Tibial artery (tissue), 4 donors: ENCODE measurements around the gene RETREG1.

Source experiments
- DNase-seq, 2 donors: peaks; one replicate each; pipeline ENCODE4 v3.0.0-alpha.2; 2019
- H3K27ac ChIP-seq, 2 donors: fragments of 200-600 bp; sonication (generic) in 1 of 2; 1 replicate in 1 of 2; 2 replicates in 1 of 2; pipeline ENCODE4 v1.5.1; 2018 to 2019; ENCODE audit warnings: mild to moderate bottlenecking in 1 of 2
- H3K27me3 ChIP-seq, 2 donors: fragments of 200-600 bp; sonication (generic) in 1 of 2; one replicate each; pipeline versions ENCODE4 v1.5.1 to v1.6.0; 2016 to 2019
- H3K36me3 ChIP-seq, 3 donors: fragments of 200-600 bp; sonication (generic) in 2 of 3; one replicate each; pipeline ENCODE4 v1.5.1; 2016 to 2019; ENCODE audit warnings: mild to moderate bottlenecking in 2 of 3
- H3K4me1 ChIP-seq, 4 donors: fragments of 200-600 bp; sonication (generic) in 2 of 4; 1 replicate in 3 of 4; 2 replicates in 1 of 4; pipeline ENCODE4 v1.5.1; 2016 to 2019
- H3K4me3 ChIP-seq, 2 donors: fragments of 200-600 bp; sonication (generic) in 1 of 2; 1 replicate in 1 of 2; 2 replicates in 1 of 2; pipeline ENCODE4 v1.5.1; 2018 to 2019; ENCODE audit warnings: mild to moderate bottlenecking in 2 of 2
- H3K9me3 ChIP-seq, 3 donors: fragments of 200-600 bp; sonication (generic) in 1 of 3; one replicate each; pipeline ENCODE4 v1.5.1; 2016 to 2019
- intact Hi-C: fragments of 100-400 bp; cut with DNase I; formaldehyde crosslinking; loops from one replicate; pipeline ENCODE4 v1.15.0; 2023; ENCODE audit warnings: low total_unique reads
- TF ChIP-seq, protein P1 (sequence below), 2 experiments: fragments of 200-600 bp in 1 of 2; fragments of 450-650 bp in 1 of 2; IDR thresholded peaks; one replicate each; pipeline ENCODE4 v1.5.1; 2017 to 2019; ENCODE audit warnings: antibody characterized with exemption in 2 of 2, mild to moderate bottlenecking in 1 of 2, moderate library complexity in 1 of 2

Gene RETREG1

DNA sequence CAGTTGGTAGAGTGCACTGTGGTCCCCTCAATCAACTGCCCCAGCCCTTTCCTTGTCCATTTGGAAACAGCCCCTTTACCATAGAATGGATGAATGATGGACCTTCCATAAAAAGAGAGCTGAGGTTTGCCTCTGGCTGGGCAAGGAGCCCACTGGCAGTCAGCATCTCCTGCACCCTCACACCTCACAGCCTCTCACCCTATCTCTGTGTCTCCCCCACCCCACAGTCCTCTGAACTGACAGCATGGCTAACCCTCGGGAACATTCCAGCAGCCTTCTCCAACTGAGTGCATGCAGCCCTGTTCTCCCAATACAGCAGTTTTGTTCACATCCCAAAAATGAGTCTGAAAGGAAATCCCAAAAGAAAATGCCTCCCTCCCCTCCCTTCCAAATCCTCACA lies 51.7 kb downstream of the RETREG1 start:
- Histone ChIP-seq H3K27me3 (no peaks in the 10 kb centered on the region), H3K4me1 (no peaks in the 10 kb centered on the region), H3K4me3 (no peak overlapping the region), H3K9me3 (no peaks in the 10 kb centered on the region), H3K27ac (no peak overlapping the region), H3K36me3 (no peaks in the 10 kb centered on the region)
- intact Hi-C loops = no loop called here
- TF ChIP-seq, protein P1, sequence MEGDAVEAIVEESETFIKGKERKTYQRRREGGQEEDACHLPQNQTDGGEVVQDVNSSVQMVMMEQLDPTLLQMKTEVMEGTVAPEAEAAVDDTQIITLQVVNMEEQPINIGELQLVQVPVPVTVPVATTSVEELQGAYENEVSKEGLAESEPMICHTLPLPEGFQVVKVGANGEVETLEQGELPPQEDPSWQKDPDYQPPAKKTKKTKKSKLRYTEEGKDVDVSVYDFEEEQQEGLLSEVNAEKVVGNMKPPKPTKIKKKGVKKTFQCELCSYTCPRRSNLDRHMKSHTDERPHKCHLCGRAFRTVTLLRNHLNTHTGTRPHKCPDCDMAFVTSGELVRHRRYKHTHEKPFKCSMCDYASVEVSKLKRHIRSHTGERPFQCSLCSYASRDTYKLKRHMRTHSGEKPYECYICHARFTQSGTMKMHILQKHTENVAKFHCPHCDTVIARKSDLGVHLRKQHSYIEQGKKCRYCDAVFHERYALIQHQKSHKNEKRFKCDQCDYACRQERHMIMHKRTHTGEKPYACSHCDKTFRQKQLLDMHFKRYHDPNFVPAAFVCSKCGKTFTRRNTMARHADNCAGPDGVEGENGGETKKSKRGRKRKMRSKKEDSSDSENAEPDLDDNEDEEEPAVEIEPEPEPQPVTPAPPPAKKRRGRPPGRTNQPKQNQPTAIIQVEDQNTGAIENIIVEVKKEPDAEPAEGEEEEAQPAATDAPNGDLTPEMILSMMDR (IDR thresholded peaks at IDR 0.05) = no peak
- no peak for DNase-seq

- TF ChIP-seq, protein P1 (IDR thresholded peaks at IDR 0.05) = no peak
- no peak overlapping the region for H3K27ac ChIP-seq
- no peak overlapping the region for H3K4me3 ChIP-seq
- H3K36me3 ChIP-seq = no peaks in the 10 kb centered on the region
- no peaks in the 10 kb centered on the region for H3K9me3 ChIP-seq
- intact Hi-C loops = no loop called here
- DNase-seq = no peak
- no peaks in the 10 kb centered on the region for H3K4me1 ChIP-seq
- H3K27me3 ChIP-seq = no peaks in the 10 kb centered on the region
Observed at GRCh38 chr5:16564248-16564867, 52.4 kb downstream of the RETREG1 start.

DNA sequence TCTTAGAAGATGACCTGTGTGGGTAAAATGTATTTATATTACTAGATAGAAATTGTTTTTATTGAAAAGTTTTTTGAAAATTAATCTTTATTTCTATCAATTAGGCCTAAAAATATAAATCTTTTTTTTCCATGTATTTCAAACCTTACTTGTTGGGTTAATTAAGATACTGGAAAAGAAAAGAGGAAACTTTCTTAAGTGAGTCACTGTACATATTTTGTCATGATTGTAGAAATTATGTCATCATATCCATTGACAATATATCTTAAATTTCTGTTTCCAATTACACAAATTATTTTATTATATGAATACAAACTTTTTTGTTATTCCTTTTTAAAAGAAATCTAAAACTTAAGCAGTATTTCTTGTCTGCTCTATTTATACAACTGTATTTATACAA lies 53.1 kb downstream of the RETREG1 start:
- TF ChIP-seq, protein P1 (IDR thresholded peaks at IDR 0.05) = no peak
- Histone ChIP-seq H3K4me1 (no peaks in the 10 kb centered on the region), H3K9me3 (no peaks in the 10 kb centered on the region), H3K4me3 (no peak overlapping the region), H3K27me3 (no peaks in the 10 kb centered on the region), H3K27ac (no peak overlapping the region), H3K36me3 (no peaks in the 10 kb centered on the region)
- no peak for DNase-seq
- intact Hi-C loops = no loop called here

DNA sequence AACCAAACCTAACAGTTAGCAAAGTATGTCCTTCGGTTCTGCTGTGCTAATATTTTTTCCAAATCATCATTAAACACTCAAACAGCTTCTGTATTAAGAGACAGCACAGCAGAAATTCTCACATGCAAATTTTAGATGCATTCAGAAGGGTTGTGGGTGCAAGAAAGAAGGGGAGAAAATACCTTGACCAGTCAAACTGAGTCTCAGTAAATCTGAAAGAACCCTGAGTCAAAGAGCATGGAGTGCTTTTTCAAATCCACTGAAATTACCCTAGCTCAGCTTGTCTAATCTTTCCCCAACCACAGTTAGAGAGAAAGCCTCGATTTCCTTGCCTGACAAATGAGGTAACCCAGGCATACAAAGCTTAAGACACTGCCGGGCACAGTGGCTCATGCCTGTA lies 55.1 kb downstream of the RETREG1 start:
- Histone ChIP-seq H3K27ac (no peak overlapping the region), H3K4me3 (no peak overlapping the region), H3K36me3 (no peaks in the 10 kb centered on the region), H3K9me3 (no peaks in the 10 kb centered on the region), H3K4me1 (no peaks in the 10 kb centered on the region), H3K27me3 (no peaks in the 10 kb centered on the region)
- intact Hi-C loops = no loop called here
- no peak for DNase-seq
- TF ChIP-seq, protein P1 (IDR thresholded peaks at IDR 0.05) = no peak

DNA sequence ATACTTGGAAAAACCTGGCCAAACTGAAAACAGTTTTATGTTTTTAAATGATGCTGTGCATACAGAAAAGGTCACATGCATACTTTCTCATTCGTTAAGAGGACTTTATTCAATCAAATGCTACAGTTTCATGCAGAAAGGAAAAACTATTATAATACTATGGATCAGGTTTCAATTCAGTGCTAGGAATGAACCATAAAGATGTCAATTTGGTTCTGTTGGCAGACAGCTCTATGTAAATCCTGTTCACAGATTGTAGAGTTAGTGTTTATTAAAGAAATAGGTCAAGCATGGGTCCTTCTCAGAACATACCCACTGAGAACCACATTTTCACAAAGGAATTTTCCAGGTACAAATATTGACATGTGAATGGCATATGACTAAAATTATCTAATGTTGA lies 57.1 kb downstream of the RETREG1 start:
- no peaks in the 10 kb centered on the region for H3K9me3 ChIP-seq
- no peak for DNase-seq
- TF ChIP-seq, protein P1 (IDR thresholded peaks at IDR 0.05) = no peak
- H3K4me1 ChIP-seq = no peaks in the 10 kb centered on the region
- H3K4me3 ChIP-seq = no peak overlapping the region
- H3K27ac ChIP-seq = no peak overlapping the region
- intact Hi-C loops = no loop called here
- H3K27me3 ChIP-seq = no peaks in the 10 kb centered on the region
- H3K36me3 ChIP-seq = no peaks in the 10 kb centered on the region
